Renal cortical epithelial cell (primary cell): ENCODE data around the gene PWWP2B. TPM values are rescaled to one million over a fixed set of nuclear protein-coding genes. Genes with fewer than 3 reads are reported as not detected.

ENCODE experiments used
- DNase-seq: peaks from one replicate; pipeline ENCODE4 v3.0.0-alpha.2; 2011; ENCODE audit warnings: low read depth
- total RNA-seq: library from RNA; depleted of rRNA; stranded (reverse); fragments of >200 nt; gene quantifications from 2 replicates; pipeline ENCODE4 v1.2.3, GENCODE V29; 2014

The PWWP2B gene
- total RNA-seq, 1 donor from 2014 or later = 11.1 TPM

- peak; percentile 72 for DNase-seq
Observed at GRCh38 chr10:132447446-132448247, 50.6 kb downstream of the PWWP2B start.

GRCh38 chr10:132448248-132448731 is 51.3 kb downstream of the PWWP2B start:
- peak; percentile 31 for DNase-seq

- DNase-seq = no peak
Observed at GRCh38 chr10:132449051-132449810, 52.2 kb downstream of the PWWP2B start.

- DNase-seq = no peak
Observed at GRCh38 chr10:132449811-132450181, 52.8 kb downstream of the PWWP2B start.

- DNase-seq = no peak
Observed at GRCh38 chr10:132450466-132450824, 53.4 kb downstream of the PWWP2B start.

GRCh38 chr10:132450825-132451505 is 54.0 kb downstream of the PWWP2B start:
- no peak for DNase-seq

- DNase-seq = no peak
Observed at GRCh38 chr10:132451506-132452215, 54.7 kb downstream of the PWWP2B start.

GRCh38 chr10:132452216-132452650 is 55.2 kb downstream of the PWWP2B start:
- no peak for DNase-seq

GRCh38 chr10:132452651-132453469 is 55.9 kb downstream of the PWWP2B start:
- peak; percentile 52 for DNase-seq

GRCh38 chr10:132453470-132453861 is 56.5 kb downstream of the PWWP2B start:
- no peak for DNase-seq

- DNase-seq = no peak
Observed at GRCh38 chr10:132454296-132455198, 57.5 kb downstream of the PWWP2B start.

GRCh38 chr10:132455441-132455971 is 58.5 kb downstream of the PWWP2B start:
- no peak for DNase-seq

- no peak for DNase-seq
Observed at GRCh38 chr10:132455986-132456847, 59.2 kb downstream of the PWWP2B start.

GRCh38 chr10:132456881-132457280 is 59.9 kb downstream of the PWWP2B start:
- DNase-seq = no peak

GRCh38 chr10:132457328-132458070 is 60.5 kb downstream of the PWWP2B start:
- DNase-seq = no peak

- DNase-seq = no peak
Observed at GRCh38 chr10:132458071-132458585, 61.1 kb downstream of the PWWP2B start.

GRCh38 chr10:132458586-132459300 is 61.7 kb downstream of the PWWP2B start:
- no peak for DNase-seq
